Peyer's patch (tissue), 4 donors: Measurements from ENCODE around the gene LINGO3. TPM values are rescaled to one million over a fixed set of nuclear protein-coding genes. Genes with fewer than 3 reads are reported as not detected.
A peak's percentile ranks its signal among the peaks of the same experiment; 100 is the strongest.

Source experiments
- DNase-seq, 3 donors: peaks; one replicate each; pipeline ENCODE4 v3.0.0-alpha.2; 2017 to 2019
- H3K27ac ChIP-seq, 4 donors: fragments of 200-600 bp; sonication (generic); one replicate each; pipeline ENCODE4 v1.5.1; 2016 to 2019
- H3K27me3 ChIP-seq, 2 donors: fragments of 200-600 bp; sonication (generic); one replicate each; pipeline ENCODE4 v1.5.1; 2019
- H3K36me3 ChIP-seq, 3 donors: fragments of 200-600 bp; sonication (generic); one replicate each; pipeline ENCODE4 v1.5.1; 2016 to 2019
- H3K4me1 ChIP-seq, 4 donors: fragments of 200-600 bp; sonication (generic); one replicate each; pipeline ENCODE4 v1.5.1; 2016 to 2019
- H3K4me3 ChIP-seq, 4 donors: fragments of 200-600 bp; sonication (generic); 1 replicate in 3 of 4; 2 replicates in 1 of 4; pipeline ENCODE4 v1.5.1; 2016 to 2019; ENCODE audit warnings: mild to moderate bottlenecking in 1 of 4
- H3K9me3 ChIP-seq, 4 donors: fragments of 200-600 bp; sonication (generic); one replicate each; pipeline ENCODE4 v1.5.1; 2016 to 2019; ENCODE audit warnings: mild to moderate bottlenecking in 1 of 4
- POLR2A ChIP-seq, 2 donors: fragments of 450-650 bp; IDR thresholded peaks; one replicate each; pipeline ENCODE4 v1.5.1; 2017; ENCODE audit warnings: antibody characterized with exemption in 2 of 2, mild to moderate bottlenecking in 2 of 2, moderate library complexity in 2 of 2
- total RNA-seq, 4 donors: library from RNA; depleted of rRNA; stranded (reverse); fragments of >200 nt; gene quantifications; one replicate each; pipeline ENCODE4 v1.1.0, GENCODE V29; 2016
- TF ChIP-seq, protein P1 (sequence below), 6 experiments: fragments of 450-650 bp in 4 of 6; fragments of 200-600 bp in 2 of 6; sonication (generic) in 1 of 6; IDR thresholded peaks; one replicate each; pipeline ENCODE4 v1.5.1; 2017 to 2019; ENCODE audit warnings: antibody characterized with exemption in 6 of 6, mild to moderate bottlenecking in 3 of 6, moderate library complexity in 1 of 6

The LINGO3 gene
- total RNA-seq, 4 donors from 2014 or later: 0.54 to 5.0 TPM; not detected in 2

DNA sequence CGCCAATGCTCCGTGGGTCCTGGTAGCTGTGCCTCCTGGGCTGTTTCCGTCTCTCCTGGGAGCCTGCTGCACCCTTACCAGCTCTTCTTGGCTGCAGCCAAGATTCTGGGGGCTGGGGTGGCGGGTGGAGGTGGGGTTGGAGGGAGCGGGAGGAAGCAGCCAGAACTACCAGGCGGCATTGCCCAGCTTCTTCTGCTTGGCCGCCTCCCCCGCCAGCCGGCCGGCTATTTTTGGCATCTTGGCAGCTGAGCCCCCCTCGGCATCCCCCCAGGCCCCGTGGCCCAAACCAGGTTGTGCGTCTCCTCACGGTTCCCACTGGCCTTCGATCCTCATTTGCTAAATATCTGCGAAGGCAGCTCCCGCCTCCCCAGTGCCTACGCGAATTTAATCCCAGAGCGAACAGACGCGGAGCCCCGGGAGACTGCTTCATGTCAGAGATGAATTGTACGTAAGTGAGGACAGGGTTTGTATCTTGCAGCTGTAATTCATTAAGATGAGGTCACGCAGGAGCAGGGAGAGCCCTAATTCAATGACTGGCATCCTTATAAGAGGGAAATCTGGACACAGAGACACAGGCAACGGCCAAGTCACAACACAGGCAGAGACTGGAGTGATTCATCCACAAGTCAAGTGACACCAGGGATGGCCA, 13.1 kb downstream of the LINGO3 start:
- peaks cover 0 to 33% (median 14%) of the 10 kb centered on the region in 4 donors for H3K4me1 ChIP-seq
- H3K4me3 ChIP-seq: no peak overlapping the region
- no peaks in the 10 kb centered on the region for H3K36me3 ChIP-seq
- peaks cover 0 to 19% of the 10 kb centered on the region in 2 donors for H3K27me3 ChIP-seq
- H3K9me3 ChIP-seq: peaks cover 0 to 3% (median 0%) of the 10 kb centered on the region in 4 donors
- no peak for DNase-seq
- H3K27ac ChIP-seq: peak overlapping the region in 2 of 4 donors; percentile 3 to 43
- TF ChIP-seq, protein P1, sequence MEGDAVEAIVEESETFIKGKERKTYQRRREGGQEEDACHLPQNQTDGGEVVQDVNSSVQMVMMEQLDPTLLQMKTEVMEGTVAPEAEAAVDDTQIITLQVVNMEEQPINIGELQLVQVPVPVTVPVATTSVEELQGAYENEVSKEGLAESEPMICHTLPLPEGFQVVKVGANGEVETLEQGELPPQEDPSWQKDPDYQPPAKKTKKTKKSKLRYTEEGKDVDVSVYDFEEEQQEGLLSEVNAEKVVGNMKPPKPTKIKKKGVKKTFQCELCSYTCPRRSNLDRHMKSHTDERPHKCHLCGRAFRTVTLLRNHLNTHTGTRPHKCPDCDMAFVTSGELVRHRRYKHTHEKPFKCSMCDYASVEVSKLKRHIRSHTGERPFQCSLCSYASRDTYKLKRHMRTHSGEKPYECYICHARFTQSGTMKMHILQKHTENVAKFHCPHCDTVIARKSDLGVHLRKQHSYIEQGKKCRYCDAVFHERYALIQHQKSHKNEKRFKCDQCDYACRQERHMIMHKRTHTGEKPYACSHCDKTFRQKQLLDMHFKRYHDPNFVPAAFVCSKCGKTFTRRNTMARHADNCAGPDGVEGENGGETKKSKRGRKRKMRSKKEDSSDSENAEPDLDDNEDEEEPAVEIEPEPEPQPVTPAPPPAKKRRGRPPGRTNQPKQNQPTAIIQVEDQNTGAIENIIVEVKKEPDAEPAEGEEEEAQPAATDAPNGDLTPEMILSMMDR (IDR thresholded peaks at IDR 0.05): no peak
- no peak for TF ChIP-seq POLR2A (IDR thresholded peaks at IDR 0.05)

DNA sequence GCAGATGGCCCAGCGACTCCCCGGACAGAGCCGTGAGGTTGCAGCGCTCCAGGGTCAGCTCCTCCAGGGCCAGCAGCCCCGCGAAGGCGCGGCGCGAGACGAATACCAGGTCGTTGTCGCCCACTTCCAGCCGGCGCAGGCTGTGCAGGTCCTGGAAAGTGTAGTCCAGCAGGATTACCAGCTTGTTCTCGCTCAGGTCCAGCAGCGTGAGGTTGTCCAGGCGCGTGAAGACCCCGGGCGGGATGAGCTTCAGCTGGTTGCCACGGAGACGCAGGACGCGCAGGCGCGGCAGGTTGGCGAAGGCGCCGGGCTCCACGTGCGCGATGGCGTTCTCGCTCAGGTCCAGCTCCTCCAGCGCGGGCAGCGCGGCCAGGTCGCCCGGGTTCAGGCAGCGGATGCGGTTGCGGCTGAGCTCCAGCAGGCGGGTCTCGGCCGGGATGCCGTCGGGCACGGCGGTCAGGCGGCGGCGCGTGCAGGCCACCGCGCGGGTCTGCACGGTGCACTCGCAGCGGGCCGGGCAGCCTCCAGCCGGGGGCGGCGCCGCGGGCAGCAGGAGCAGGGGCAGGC, 16.7 kb downstream of the LINGO3 start:
- TF ChIP-seq POLR2A (IDR thresholded peaks at IDR 0.05): no peak
- TF ChIP-seq, protein P1 (IDR thresholded peaks at IDR 0.05): peak in 1 of 6 experiments; percentile 6
- H3K27me3 ChIP-seq: peaks cover 0 to 28% of the 10 kb centered on the region in 2 donors
- peaks cover 0 to 47% (median 30%) of the 10 kb centered on the region in 4 donors for H3K4me1 ChIP-seq
- peak overlapping the region in 2 of 4 donors; percentile 88 to 97 for H3K27ac ChIP-seq
- peaks cover 0 to 3% (median 0%) of the 10 kb centered on the region in 4 donors for H3K9me3 ChIP-seq
- H3K36me3 ChIP-seq: no peaks in the 10 kb centered on the region
- H3K4me3 ChIP-seq: peak overlapping the region; percentile 47 to 84 (median 59)
- DNase-seq: no peak

DNA sequence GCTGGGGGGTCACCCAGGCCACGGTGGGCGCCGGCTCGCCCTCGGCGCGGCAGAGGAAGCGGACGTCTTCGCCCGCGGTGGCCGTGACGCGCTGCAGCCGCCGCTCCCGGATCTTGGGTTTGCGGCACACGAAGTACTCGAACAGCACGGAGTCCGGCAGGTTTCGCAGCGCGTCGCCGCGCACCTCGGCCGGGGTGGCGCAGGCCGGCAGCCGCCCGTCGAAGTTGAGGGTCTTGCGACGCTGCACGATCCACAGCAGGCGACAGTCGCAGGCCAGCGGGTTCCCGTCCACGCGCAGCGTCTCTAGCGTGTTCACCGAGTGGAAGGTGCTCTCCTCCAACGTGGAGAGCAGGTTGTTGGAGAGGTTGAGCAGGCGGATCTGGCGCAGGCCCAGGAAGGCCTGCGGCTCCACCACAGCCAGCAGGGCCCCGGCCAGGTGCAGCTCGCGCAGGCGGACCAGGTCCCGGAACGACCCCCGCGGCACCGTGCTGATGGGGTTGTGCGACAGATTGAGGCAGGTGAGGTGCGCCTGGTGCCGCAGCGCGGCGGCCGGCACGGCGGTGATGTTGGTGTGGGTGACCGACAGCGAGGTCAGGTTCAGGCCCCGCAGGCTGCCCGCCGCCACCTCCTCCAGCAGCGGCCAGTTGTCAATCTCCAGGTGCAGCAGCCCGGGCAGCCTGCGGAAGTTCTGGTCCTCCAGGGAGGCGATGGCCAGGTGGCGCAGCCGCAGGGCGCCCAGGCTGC, 17.3 kb downstream of the LINGO3 start:
- Histone ChIP-seq H3K4me1 (peaks cover 0 to 47% (median 30%) of the 10 kb centered on the region in 4 donors), H3K27ac (peak overlapping the region; percentile 49 to 97 (median 82)), H3K4me3 (peak overlapping the region; percentile 47 to 84 (median 59)), H3K36me3 (no peaks in the 10 kb centered on the region), H3K27me3 (peaks cover 0 to 28% of the 10 kb centered on the region in 2 donors), H3K9me3 (no peaks in the 10 kb centered on the region)
- peak in 2 of 3 donors; percentile 59 to 65 for DNase-seq
- no peak for TF ChIP-seq POLR2A (IDR thresholded peaks at IDR 0.05)
- TF ChIP-seq, protein P1 (IDR thresholded peaks at IDR 0.05): no peak

DNA sequence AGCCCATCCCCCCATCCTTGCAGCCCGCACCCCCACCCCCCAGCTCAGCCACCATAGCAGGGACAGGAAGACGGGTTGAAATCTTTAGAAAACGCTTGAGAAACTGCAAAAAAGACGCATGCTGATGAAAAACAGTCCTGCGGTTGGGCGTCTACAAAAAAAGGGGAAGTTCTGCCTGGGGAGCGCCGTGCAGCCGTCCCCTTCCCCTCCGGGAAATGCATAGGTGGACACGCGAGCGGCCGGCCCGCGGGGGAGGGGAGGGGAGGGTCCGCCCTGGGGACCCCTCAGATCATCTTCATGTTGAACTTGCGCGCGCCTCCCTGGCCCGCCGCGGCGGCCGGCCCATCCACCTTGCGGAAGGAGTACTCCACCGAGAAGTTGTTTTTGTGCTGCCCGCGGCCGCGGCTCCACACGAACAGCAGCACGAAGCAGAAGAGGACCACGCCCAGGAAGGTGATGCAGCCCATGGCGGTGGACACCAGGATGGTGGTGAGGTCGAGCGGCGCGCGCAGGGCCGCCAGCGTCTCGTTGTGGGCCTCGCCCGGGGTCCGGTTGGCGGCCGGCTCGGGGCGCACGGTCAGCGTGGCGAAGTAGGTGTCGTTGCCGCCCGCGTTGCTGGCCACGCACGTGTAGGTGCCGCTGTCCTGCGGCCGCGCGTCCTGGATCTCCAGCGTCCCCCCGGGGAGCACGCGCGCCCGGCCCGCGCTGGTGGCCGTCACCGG, 18.1 kb downstream of the LINGO3 start:
- DNase-seq: peak in 2 of 3 donors; percentile 84 to 90
- H3K27ac ChIP-seq: peak overlapping the region; percentile 49 to 97 (median 82)
- H3K4me1 ChIP-seq: peaks cover 0 to 47% (median 30%) of the 10 kb centered on the region in 4 donors
- peak overlapping the region; percentile 47 to 84 (median 59) for H3K4me3 ChIP-seq
- TF ChIP-seq, protein P1 (IDR thresholded peaks at IDR 0.05): no peak
- TF ChIP-seq POLR2A (IDR thresholded peaks at IDR 0.05): no peak
- peaks cover 0 to 28% of the 10 kb centered on the region in 2 donors for H3K27me3 ChIP-seq
- H3K9me3 ChIP-seq: no peaks in the 10 kb centered on the region
- H3K36me3 ChIP-seq: no peaks in the 10 kb centered on the region
